ENCODE data around the gene STPG4. TPM values are rescaled to one million over a fixed set of nuclear protein-coding genes. Genes with fewer than 3 reads are reported as not detected.

The STPG4 gene
- total RNA-seq, 3 donors from 2014 or later = 0.32 TPM; not detected in 2

GRCh38 chr2:47083485-47083884 lies 71.6 kb downstream of the STPG4 start:
- peak overlapping the region in 1 of 2 donors; percentile 25 for H3K27ac ChIP-seq
- H3K4me1 ChIP-seq = peaks cover 13 to 23% of the 10 kb centered on the region in 2 donors
- H3K36me3 ChIP-seq = no peaks in the 10 kb centered on the region

GRCh38 chr2:47083005-47083404 lies 72.1 kb downstream of the STPG4 start:
- Histone ChIP-seq H3K27me3 (no peaks in the 10 kb centered on the region), H3K27ac (no peak overlapping the region), H3K9me3 (no peaks in the 10 kb centered on the region), H3K4me1 (peaks cover 13 to 23% of the 10 kb centered on the region in 2 donors), H3K4me3 (no peak overlapping the region), H3K36me3 (no peaks in the 10 kb centered on the region)
- DNase-seq (ENCODE audit: low spot score in 2 of 2) = no peak
- intact Hi-C loops (cut with DNase I; ENCODE audit: low total_unique reads) = no loop called here
- TF ChIP-seq POLR2A (IDR thresholded peaks at IDR 0.05) = no peak

More at GRCh38 chr2:47083485-47083884, 71.6 kb downstream of the STPG4 start:
- Histone ChIP-seq H3K27me3 (no peaks in the 10 kb centered on the region), H3K4me3 (no peak overlapping the region), H3K9me3 (no peaks in the 10 kb centered on the region)
- TF ChIP-seq POLR2A (IDR thresholded peaks at IDR 0.05) = no peak
- no peak for TF ChIP-seq POLR2AphosphoS5 (IDR thresholded peaks at IDR 0.05)
- no peak for TF ChIP-seq CTCF (IDR thresholded peaks at IDR 0.05)
- DNase-seq (ENCODE audit: low spot score in 2 of 2) = no peak
- intact Hi-C loops (cut with DNase I; ENCODE audit: low total_unique reads) = no loop called here

GRCh38 chr2:47080888-47081301 lies 74.2 kb downstream of the STPG4 start:
- Histone ChIP-seq H3K27me3 (no peaks in the 10 kb centered on the region), H3K36me3 (no peaks in the 10 kb centered on the region), H3K9me3 (no peaks in the 10 kb centered on the region), H3K27ac (no peak overlapping the region), H3K4me3 (no peak overlapping the region), H3K4me1 (peaks cover 5 to 10% of the 10 kb centered on the region in 2 donors)
- no peak for DNase-seq (ENCODE audit: low spot score in 2 of 2)
- intact Hi-C loops (cut with DNase I; ENCODE audit: low total_unique reads) = no loop called here
- TF ChIP-seq POLR2A (IDR thresholded peaks at IDR 0.05) (no peak), CTCF (IDR thresholded peaks at IDR 0.05) (no peak), POLR2AphosphoS5 (IDR thresholded peaks at IDR 0.05) (no peak)

GRCh38 chr2:47079515-47080412 lies 75.3 kb downstream of the STPG4 start:
- Histone ChIP-seq H3K36me3 (no peaks in the 10 kb centered on the region), H3K27ac (peak overlapping the region; percentile 29 to 44), H3K9me3 (no peaks in the 10 kb centered on the region), H3K4me1 (peaks cover 0 to 5% of the 10 kb centered on the region in 2 donors), H3K27me3 (no peaks in the 10 kb centered on the region), H3K4me3 (no peak overlapping the region)
- DNase-seq (ENCODE audit: low spot score in 2 of 2) = no peak
- intact Hi-C loops (cut with DNase I; ENCODE audit: low total_unique reads) = no loop called here
- no peak for TF ChIP-seq POLR2AphosphoS5 (IDR thresholded peaks at IDR 0.05)
- TF ChIP-seq CTCF (IDR thresholded peaks at IDR 0.05) = no peak
- no peak for TF ChIP-seq POLR2A (IDR thresholded peaks at IDR 0.05)

- Histone ChIP-seq H3K27ac (peak overlapping the region in 1 of 2 donors; percentile 32), H3K9me3 (no peaks in the 10 kb centered on the region), H3K4me3 (no peak overlapping the region), H3K4me1 (peaks cover 0 to under 1% of the 10 kb centered on the region in 2 donors), H3K36me3 (no peaks in the 10 kb centered on the region), H3K27me3 (no peaks in the 10 kb centered on the region)
- no peak for DNase-seq (ENCODE audit: low spot score in 2 of 2)
- TF ChIP-seq POLR2AphosphoS5 (IDR thresholded peaks at IDR 0.05) (no peak), POLR2A (IDR thresholded peaks at IDR 0.05) (no peak), CTCF (IDR thresholded peaks at IDR 0.05) (no peak)
- intact Hi-C loops (cut with DNase I; ENCODE audit: low total_unique reads) = no loop called here
Observed at GRCh38 chr2:47078541-47079482, 76.3 kb downstream of the STPG4 start.

All from breast epithelium (tissue), 4 donors.